Stimulated activated CD4-positive, alpha-beta T cell treated with anti-CD3 and anti-CD28 coated beads, Interleukin-15, amount 100 ng/mL, for 48 hours (primary cell): ENCODE measurements around the gene RPS6KB2.

ENCODE experiments used
- DNase-seq, 2 donors: peaks; one replicate each; pipeline ENCODE4 v3.0.0-alpha.2; 2020; ENCODE audit warnings: low read depth in 2 of 2

The RPS6KB2 gene

DNA sequence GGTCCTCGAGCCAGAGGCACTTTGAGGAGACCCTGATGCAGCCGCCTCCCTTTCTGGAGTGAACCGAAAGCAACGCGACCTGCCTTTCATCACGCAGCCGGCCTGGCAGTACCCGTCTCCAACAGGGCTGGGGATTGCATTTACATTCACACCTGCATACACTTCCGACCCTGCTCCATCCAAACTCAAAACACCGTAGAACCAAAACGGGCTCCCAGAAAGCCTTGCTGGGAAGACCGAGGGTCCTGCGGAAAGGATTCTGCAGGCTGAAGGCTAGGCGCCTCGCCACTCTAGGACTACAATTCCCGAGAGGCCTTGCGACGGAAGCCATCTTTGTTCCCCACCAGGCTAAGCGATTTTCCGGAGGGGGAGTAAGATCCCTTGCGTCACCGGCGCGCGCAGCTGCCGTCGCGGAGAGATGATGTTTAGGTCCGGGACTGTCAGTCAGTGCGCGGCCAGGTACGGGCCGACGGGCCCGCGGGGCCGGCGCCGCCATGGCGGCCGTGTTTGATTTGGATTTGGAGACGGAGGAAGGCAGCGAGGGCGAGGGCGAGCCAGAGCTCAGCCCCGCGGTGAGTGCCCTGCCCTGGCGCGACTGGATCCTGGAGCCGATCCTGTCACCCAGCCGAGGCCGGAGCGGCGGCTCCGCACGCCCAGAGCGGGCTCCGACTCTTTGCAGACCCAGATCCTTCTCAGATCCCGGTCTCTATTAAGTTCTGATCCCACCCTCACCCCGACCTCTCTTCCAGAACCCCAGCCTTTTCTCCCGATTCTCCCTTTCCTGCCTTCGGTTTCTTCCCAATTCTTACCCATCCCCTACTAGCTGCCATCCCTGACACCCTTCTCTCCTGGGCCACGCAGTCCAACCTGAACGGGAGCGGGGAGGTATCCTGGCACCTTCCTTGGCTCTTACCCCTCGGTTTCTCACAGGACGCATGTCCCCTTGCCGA, at the start of gene RPS6KB2:
Gene RPS6KB2 (plus strand): TSS at position 443 of the 950 bp plus-strand sequence. CDS start 52 bp downstream, at position 495.
- peak; percentile 98 to 99 for DNase-seq

DNA sequence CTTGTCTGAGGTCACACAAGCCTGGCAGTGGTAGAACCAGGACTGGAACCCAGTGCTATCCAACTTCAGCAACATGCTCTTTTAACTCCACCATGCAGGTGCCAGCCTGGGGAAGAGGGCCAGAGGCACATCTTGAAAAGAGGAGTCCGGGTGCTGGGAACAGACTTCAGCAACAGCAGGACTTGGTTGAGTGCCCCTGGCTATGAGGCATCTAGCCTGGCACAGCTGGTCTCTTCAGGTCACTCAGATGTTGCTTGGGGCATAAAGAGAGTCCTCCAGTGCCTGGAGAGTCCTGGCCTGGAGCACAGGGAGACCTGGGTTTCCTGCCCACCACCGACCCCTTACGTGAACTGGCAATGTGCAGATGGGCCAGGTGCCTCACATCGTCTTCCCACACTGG, 49.8 kb upstream of the RPS6KB2 start:
- DNase-seq, result no peak

DNA sequence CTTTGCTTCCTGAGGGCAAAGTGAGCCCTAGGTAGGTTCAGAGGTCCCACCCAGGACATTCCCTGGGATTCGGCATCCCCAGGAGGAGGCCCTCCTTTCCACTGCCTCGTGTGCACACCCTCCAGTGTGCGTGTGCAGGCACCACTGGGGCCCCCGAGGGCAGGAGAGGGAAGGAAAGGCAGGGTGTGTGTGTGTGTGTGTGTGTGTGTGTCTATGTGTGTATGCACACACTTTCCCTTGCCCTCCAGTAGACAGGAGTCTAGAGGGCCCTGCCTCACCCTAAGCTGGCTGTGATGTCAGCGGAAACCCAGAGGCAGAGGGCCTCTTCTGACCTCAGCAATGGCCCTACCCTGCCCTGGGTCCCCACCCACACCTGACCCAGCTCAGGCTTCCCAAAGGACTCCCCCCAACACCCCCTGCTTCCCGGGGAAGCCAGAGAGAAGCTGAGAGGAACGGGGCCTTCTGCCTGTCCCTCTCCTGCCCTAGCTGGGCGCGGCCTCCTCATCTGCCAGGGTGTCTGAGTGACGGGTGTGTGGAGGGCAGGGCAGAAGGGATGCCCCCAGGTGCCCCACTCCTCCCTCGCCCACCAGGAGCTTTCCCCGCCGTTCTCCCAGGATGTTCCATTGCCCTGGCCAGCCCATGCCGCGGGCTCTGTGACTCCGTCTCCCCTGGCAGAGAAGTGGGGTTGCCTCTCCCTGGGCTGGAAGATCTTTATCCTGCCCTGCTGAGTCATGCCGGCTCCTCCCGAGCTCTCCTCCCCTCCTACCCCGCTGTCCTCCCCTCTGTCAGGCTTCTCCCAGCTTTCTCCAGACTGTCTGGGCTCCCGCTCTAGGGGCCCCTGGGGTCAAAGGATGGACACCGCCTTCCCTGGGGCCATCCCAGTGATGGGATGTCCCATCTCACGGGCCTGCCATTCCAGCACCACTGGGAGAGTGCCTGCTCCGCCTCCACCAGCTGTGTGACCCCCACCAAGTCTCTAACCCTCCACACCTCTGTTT, 48.9 kb upstream of the RPS6KB2 start:
- no peak for DNase-seq

DNA sequence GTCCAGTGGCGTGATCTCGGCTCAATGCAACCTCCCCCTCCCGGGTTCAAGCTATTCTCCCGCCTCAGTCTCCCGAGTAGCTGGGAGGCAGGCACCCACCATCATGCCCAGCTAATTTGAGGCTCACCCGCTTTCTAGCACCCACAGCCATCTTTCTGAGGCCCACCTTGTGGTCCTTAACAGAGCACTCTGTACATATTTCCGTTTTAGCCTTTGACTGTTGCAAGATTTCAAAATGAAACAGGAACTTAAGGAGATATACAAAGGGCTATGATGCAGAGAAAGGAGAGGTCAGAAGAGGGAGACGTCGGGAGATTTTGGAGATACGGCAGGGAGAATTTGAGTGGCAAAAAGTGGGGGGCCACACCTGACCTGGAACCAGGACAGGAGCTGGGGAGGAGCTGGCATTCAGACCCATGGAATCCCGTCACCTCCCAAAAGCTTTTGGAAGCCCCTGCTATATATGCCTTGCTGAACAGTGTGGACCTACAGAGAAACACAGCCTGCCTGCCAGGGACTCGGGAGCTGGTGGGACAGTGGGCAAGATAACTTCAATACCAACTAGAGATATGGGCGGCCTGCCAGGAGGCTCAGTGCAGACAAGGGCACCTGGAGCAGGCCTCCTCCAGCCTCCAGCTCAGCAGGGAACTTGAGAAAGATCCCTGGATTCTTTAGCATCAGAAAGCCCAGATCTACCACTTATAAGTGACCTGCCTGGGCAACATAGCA, 46.9 kb upstream of the RPS6KB2 start:
- DNase-seq, result no peak

DNA sequence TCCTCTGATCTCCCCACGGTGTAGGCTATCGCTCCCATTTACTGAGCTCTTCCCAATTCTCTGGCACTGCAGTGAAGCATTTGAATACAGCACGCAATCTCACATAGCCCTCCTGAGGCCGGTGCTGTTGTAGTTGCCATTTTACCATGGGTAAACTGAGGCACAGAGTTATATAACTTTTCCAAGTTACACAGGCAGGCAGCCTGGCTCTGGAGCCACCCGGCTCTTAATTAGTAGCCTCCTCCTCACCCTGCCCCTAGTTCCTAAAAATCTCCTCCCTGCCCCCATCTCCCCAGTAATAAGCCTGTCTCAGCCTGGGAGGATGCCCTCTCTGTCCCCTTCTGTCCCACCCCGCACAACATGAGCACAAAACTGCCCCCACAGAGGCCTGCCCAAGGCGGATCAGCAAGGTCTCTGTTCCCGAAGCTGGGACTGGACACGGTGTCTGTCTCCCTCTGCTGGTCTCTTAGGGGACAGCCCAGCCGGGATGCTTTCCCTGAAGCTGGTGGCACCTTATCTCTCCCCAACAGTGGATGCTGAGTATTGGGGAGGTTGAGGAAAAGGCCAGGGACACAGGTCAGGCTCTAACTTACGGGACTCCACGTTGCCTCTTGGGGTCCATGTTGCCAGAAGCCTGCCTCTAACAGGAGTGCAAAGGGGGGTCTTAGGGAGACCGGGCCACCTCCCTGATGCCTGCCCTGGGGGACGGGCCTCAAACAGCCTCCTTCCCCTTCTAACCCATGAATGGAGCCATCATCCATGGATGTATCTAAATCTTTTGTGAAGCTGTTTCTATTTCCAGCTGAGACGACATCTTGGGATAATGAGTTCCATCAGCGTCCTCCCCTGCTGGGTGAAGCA, 45.8 kb upstream of the RPS6KB2 start:
- peak; percentile 69 to 77 for DNase-seq

DNA sequence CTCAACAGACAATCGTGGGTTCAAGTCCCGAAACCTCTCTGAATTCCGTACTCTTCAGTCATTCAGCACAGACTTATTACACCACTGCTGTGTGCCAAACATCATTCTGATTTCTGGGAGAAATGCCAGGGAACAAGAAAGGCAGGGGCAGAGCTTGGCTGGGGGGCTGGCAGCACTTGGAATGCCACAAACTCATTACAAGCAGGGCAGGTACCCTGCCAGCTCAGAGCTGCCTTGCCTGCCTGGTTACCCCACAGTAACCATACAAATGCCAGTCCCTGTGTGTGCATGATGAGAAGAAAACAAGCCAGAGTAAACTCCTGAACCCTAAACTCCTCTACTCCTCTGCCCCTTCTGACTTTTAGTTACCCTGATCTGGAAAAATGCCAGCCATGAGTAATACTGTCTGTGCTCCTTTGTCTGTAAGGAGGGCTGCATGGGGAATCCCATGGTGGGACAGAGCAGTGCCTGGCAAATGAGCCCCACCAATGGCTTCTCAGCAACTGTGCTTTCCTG, 43.4 kb upstream of the RPS6KB2 start:
- no peak for DNase-seq

DNA sequence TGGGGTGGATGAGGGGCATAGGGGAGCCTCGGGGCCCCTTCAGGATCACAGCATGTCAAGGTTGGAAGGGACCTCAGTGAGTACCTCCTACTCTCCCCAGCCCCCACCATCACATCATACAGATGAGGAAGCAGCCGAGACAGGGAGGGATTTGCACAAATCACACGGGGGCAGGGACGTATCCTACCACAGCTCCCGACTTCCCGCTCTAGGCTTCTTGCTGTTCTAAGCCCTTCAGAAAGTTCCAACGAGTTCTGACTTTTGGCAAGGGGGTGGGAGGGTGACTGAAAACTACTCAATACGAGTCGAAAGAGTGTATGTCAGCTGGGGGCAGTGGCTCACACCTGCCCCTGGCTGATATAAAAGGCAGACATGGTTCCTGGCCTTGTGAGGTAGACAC, 41.2 kb upstream of the RPS6KB2 start:
- no peak for DNase-seq

DNA sequence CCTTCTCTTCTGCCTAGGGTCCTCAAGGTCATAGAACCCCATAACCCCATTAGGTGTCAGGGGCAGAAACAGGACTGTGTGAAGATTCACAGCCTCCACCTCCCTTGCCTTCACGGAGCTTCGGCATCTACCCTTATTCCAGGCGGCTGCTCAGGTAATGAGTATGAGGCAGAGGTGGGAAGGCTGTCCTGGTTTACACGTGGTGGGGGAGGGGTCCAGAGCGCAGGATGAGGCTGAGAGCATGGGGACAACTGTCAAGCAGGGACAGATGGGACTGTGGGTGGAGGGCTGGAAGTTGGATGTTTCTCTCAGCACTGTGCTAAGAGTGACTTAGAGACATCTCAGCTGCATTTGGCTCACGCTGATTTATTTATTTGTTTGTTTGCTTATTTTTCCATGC, 40.8 kb upstream of the RPS6KB2 start:
- DNase-seq, result no peak

DNA sequence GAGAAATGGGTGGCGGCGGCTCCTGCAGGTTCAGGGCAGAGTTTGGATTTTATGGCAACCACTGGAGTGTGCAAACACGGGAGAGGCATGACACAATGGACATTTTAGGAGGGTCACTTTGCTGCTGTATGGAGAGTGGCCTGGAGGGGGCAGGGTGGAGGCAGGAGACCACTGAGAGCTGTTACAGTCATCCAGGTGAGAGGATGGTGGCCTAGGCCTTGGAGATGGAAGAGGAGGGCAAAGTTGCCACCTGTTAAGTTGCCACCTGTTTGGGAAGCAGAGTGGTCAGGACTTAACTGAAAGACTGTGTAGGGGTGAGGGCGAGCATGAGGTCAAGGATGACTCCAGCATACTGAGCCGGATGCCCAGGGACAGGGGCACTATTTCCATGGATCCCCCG, 38.8 kb upstream of the RPS6KB2 start:
- DNase-seq, result no peak

DNA sequence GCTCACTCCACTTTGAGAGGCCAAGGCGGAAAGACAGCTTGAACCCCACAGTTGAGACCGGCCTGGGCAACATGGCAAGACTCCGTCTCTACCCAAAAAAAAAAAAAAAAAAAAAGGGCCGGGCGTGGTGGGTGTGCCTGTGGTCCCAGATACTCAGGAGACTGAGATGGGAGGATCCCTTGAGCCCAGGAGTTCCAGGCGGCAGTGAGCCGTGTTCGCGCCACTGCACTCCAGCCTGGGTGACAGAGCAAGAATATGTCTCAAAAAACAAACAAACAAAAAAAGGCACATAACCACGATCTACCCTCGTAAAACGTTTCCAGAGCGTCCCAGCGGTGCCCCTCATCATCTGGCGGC, 37.4 kb upstream of the RPS6KB2 start:
- DNase-seq, result no peak

DNA sequence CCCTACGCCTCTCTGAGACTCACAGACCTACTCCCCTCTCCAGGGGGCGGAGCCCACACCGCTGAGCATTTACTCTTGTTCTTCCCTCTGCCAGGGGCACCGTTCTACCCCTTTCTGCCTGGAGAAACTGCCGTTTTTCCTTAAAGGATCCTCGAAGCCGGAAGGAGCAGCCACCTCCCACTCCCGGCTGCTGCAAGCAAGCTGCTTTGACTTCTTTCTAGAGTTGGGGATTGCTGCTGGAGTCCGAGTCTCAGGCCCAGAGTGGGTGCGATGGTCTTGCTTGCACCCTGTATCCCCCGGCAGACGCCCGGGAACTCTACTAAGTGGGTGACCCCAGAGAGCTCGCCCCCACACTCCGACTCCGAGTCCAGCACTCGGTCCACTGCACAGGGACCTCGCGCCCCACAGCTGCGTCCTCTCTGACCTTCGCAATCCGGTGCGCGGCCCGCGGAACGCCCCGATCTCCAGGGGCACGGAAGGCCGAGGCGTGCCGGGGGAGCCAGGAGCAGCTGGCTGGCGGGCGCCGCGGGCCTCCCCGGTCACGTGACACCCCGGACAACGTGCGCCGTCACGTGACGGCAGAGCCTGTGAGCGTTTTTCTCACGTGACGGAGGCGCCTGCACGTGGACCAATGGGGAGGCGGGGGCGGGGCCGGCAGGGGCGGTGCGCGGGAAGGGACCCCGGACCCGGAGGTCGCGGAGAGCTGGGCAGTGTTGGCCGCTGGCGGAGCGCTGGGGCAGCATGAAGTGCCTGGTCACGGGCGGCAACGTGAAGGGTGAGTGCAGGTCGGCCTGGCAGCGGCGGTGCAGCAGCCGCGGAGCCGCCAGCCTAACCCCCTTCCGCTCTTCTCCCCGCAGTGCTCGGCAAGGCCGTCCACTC, 36.8 kb upstream of the RPS6KB2 start, which contains the start of gene RAD9A:
Gene RAD9A (plus strand): TSS at position 683 of the 879 bp plus-strand sequence. CDS start 59 bp downstream, at position 742.
- peak; percentile 85 to 90 for DNase-seq

DNA sequence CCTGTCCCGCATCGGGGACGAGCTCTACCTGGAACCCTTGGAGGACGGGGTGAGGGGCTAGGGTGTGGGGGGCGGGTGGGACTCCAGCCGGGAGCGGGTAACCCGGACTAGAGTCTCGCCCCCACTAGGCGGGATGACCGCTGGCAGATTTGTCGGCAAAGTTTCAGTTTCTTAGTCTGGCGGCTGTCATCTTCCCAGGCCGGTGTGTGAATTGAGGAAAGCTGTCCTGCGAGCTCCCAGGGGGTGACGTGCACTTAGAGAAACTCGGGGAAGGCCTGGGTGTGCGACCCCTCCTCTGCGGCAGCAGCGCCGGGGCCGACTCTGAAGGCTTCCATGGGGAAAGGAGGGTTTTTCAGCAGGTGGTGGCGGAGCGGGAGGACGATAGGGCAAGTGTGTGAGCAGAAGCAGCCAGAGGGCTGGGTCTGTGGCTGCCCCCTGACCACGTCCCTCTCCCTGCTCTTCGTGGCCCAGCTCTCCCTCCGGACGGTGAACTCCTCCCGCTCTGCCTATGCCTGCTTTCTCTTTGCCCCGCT, 36.0 kb upstream of the RPS6KB2 start:
- DNase-seq, result no peak

DNA sequence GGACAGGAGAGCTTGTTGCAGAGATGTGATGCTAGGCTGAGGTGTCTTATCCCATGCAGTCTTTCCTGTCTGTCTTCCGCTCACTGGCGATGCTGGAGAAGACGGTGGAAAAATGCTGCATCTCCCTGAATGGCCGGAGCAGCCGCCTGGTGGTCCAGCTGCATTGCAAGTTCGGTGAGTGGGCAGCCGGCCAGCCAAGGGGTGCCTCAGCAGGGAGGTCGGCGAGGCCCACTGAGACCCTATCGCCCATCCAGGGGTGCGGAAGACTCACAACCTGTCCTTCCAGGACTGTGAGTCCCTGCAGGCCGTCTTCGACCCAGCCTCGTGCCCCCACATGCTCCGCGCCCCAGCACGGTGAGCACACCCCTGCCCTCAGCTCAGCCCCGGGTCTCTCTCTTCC, 34.9 kb upstream of the RPS6KB2 start:
- no peak for DNase-seq

DNA sequence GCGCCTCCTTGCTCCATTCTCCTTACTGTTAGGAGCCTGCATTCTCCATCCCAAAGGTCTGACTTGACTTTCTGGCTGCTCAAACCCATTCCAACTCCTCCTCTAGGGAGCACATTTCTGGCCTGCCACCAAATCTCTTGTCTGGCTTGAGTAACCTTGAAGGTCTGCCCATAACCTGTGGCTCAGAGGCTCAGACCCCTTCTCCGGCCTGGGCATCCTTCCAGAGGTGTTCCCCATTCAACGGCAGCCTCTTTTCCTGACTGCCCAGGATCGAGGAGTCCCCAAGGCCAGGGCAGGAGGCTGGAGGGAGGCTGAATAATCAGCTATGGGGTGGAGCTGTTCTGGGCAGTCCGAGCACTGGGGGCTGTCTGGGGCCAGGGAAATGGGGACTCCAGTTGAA, 34.3 kb upstream of the RPS6KB2 start:
- no peak for DNase-seq

DNA sequence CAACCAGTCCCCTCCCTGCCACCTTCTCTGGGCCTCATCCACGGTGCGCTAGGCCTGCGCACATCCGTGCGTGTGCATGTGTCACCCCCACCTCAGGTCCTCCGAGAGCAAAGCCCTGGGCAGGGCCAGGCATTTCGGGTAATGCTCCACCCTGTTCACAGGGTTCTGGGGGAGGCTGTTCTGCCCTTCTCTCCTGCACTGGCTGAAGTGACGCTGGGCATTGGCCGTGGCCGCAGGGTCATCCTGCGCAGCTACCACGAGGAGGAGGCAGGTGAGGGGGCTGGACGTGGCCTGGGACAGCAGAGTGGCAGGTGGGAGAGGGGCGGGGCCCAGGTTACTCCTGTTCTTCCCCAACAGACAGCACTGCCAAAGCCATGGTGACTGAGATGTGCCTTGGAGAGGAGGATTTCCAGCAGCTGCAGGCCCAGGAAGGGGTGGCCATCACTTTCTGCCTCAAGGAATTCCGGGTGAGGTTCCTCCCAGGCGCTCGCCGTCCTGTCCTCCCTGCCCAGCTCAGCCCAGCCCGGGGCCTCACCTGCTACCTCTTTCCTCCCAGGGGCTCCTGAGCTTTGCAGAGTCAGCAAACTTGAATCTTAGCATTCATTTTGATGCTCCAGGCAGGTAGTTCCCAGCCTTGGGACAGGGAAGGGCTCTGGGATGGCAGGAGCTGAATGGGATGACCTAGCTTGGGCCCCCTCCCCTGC, 32.6 kb upstream of the RPS6KB2 start:
- DNase-seq, result no peak

DNA sequence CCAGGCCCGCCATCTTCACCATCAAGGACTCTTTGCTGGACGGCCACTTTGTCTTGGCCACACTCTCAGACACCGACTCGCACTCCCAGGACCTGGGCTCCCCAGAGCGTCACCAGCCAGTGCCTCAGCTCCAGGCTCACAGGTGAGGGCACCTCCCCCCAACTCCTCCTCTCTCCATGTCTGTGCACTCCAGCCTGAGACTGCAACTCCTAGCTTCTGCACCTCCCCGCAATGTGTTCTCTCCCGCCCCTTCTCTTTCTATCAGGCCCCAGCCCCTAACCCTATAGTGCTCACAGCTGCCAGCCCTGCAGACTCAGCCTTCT, 32.1 kb upstream of the RPS6KB2 start:
- no peak for DNase-seq

DNA sequence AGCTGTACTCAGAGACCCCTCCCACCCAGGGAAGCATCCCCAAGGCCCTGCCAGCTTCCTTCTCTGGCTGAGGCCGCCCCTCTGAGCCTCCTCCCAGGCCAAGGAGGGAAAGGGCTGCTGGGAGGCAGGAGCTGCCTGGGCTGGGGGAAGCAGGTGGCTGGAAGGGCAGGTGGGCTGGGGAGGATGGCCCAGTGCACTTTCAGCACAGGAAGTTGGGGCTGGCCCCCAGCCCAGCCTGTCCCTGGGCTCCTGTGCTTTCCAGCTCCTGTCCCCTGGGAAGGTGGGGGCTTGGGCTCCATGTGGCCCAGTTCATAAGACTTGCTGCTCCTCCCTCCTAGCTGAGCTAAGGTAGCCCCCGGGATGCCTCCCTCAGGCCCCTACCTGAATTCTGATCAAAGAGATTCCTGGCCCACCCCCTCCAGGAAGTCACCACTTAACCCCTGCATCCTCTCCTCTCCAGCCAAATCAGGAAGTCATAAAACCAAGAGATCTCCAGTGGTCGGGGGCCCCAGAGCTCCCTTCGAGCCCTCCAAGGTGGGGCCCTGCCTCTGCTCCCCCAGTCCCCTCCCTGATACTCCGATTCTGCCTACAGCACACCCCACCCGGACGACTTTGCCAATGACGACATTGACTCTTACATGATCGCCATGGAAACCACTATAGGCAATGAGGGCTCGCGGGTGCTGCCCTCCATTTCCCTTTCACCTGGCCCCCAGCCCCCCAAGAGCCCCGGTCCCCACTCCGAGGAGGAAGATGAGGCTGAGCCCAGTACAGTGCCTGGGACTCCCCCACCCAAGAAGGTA, 31.5 kb upstream of the RPS6KB2 start:
- DNase-seq, result no peak

DNA sequence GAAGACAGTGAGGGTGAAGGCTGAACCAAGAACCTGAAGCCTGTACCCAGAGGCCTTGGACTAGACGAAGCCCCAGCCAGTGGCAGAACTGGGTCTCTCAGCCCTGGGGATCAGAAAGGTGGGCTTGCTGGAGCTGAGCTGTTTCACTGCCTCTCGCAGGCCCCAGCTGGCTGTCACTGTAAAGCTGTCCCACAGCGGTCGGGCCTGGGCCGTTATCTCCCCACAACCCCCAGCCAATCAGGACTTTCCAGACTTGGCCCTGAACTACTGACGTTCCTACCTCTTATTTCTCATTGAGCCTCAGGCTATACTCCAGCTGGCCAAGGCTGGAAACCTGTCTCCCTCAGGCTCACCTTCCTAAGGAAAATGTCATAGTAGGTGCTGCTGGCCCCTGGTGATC, 30.8 kb upstream of the RPS6KB2 start:
- DNase-seq, result no peak
